T-helper 9 cell (primary cell): ENCODE results near the gene PHC1.
"Not testable (repeated sequence)": the region's sequence is repeated elsewhere in the genome, so short reads cannot be mapped to it uniquely, and the experiment has no call there.

Experiments
- DNase-seq: peaks from one replicate; pipeline ENCODE4 v3.0.0-alpha.2; 2020

The PHC1 gene

GRCh38 chr12:8911606-8912268 lies 2.6 kb upstream of the PHC1 start:
- DNase-seq: no peak

GRCh38 chr12:8912914-8913313 lies 1.4 kb upstream of the PHC1 start:
- no peak for DNase-seq

GRCh38 chr12:8913702-8914032 lies 642 bp upstream of the PHC1 start:
- no peak for DNase-seq

- DNase-seq: peak; percentile 47
Measured at GRCh38 chr12:8914716-8915526, 612 bp downstream of the PHC1 start.

- no peak for DNase-seq
Measured at GRCh38 chr12:8916154-8916553, 1.8 kb downstream of the PHC1 start.

GRCh38 chr12:8917031-8917430 lies 2.7 kb downstream of the PHC1 start:
- no peak for DNase-seq

GRCh38 chr12:8917751-8918150 lies 3.4 kb downstream of the PHC1 start:
- DNase-seq: no peak

- DNase-seq: not testable (repeated sequence)
Measured at GRCh38 chr12:8919643-8920042, 5.3 kb downstream of the PHC1 start.

GRCh38 chr12:8922544-8922943 lies 8.2 kb downstream of the PHC1 start:
- no peak for DNase-seq

- DNase-seq: not testable (repeated sequence)
Measured at GRCh38 chr12:8930655-8931323, 16.5 kb downstream of the PHC1 start.

- not testable (repeated sequence) for DNase-seq
Measured at GRCh38 chr12:8932464-8932863, 18.2 kb downstream of the PHC1 start.

GRCh38 chr12:8934080-8934479 lies 19.8 kb downstream of the PHC1 start:
- not testable (repeated sequence) for DNase-seq

GRCh38 chr12:8936735-8937134 lies 22.4 kb downstream of the PHC1 start:
- no peak for DNase-seq

GRCh38 chr12:8937842-8938442 lies 23.6 kb downstream of the PHC1 start:
- not testable (repeated sequence) for DNase-seq

GRCh38 chr12:8941691-8942478 lies 27.6 kb downstream of the PHC1 start:
- no peak for DNase-seq

GRCh38 chr12:8943565-8944186 lies 29.4 kb downstream of the PHC1 start:
- DNase-seq: no peak

GRCh38 chr12:8946733-8947132 lies 32.4 kb downstream of the PHC1 start:
- DNase-seq: no peak

- DNase-seq: no peak
Measured at GRCh38 chr12:8947737-8948136, 33.4 kb downstream of the PHC1 start.

GRCh38 chr12:8948701-8949341 lies 34.5 kb downstream of the PHC1 start:
- no peak for DNase-seq

GRCh38 chr12:8949342-8950220 lies 35.3 kb downstream of the PHC1 start, which contains the start of gene M6PR:
Gene M6PR (minus strand): TSS chr12:8949645. CDS start chr12:8946404, 3,241 bp downstream.
- DNase-seq: peak; percentile 80

- no peak for DNase-seq
Measured at GRCh38 chr12:8950221-8950527, 35.9 kb downstream of the PHC1 start.
